Urinary bladder (tissue), 4 donors: ENCODE measurements around the gene TOGARAM2. TPM values are rescaled to one million over a fixed set of nuclear protein-coding genes. Genes with fewer than 3 reads are reported as not detected.

ENCODE experiments used
- DNase-seq: peaks from one replicate; pipeline ENCODE4 v3.0.0-alpha.2; 2015; ENCODE audit errors: extremely low spot score
- H3K27ac ChIP-seq: one replicate; pipeline ENCODE4 v1.5.1; 2013; ENCODE audit warnings: low read depth, mild to moderate bottlenecking, moderate library complexity
- H3K36me3 ChIP-seq: one replicate; pipeline ENCODE4 v1.6.1; 2013; ENCODE audit warnings: mild to moderate bottlenecking, moderate library complexity; ENCODE audit not compliant: insufficient read depth
- H3K4me1 ChIP-seq: one replicate; pipeline ENCODE4 v1.6.1; 2013; ENCODE audit warnings: mild to moderate bottlenecking, moderate library complexity; ENCODE audit not compliant: insufficient read depth
- H3K4me3 ChIP-seq: one replicate; pipeline ENCODE4 v1.5.1; 2013; ENCODE audit warnings: low read depth, low read length
- WGBS: extraction: QIAGEN DNeasy Blood & Tissue Kit; methylation state at CpG from one replicate; pipeline ENCODE4 v1.1.7; 2013; 5-methylcytosine and 5-hydroxymethylcytosine counted together
- polyA plus RNA-seq: library from polyadenylated mRNA; stranded (reverse); fragments of 200-250 nt; gene quantifications from one replicate; pipeline ENCODE4 v1.2.3, GENCODE V29; 2013
- total RNA-seq: library from RNA; depleted of rRNA; stranded (reverse); fragments of >200 nt; gene quantifications from one replicate; pipeline ENCODE4 v1.2.3, GENCODE V29; 2014
- donor health status: healthy with polysubstance abuse.
- donor health status: healthy.

Gene TOGARAM2
- total and polyA plus RNA-seq, 2 donors, result 0.48 to 1.6 TPM

GRCh38 chr2:29051730-29052129 lies 70.6 kb downstream of the TOGARAM2 start:
- no peaks in the 10 kb centered on the region for H3K4me1 ChIP-seq
- no peak for DNase-seq
- H3K27ac ChIP-seq, result no peak overlapping the region
- WGBS, result 95% methylated on average over 12 of the region's 12 CpGs
- no peaks in the 10 kb centered on the region for H3K36me3 ChIP-seq
- no peak overlapping the region for H3K4me3 ChIP-seq

- Histone ChIP-seq H3K27ac (no peak overlapping the region), H3K36me3 (no peaks in the 10 kb centered on the region), H3K4me1 (no peaks in the 10 kb centered on the region), H3K4me3 (no peak overlapping the region)
- no peak for DNase-seq
- WGBS, result 65% methylated on average over 6 of the region's 6 CpGs
Measured at GRCh38 chr2:29052807-29053206, 71.7 kb downstream of the TOGARAM2 start.

GRCh38 chr2:29053223-29053622 lies 72.1 kb downstream of the TOGARAM2 start:
- H3K4me3 ChIP-seq, result no peak overlapping the region
- whole genome bisulfite sequencing, result 78% methylated on average over 7 of the region's 7 CpGs
- H3K4me1 ChIP-seq, result no peaks in the 10 kb centered on the region
- DNase-seq, result no peak
- H3K27ac ChIP-seq, result no peak overlapping the region
- no peaks in the 10 kb centered on the region for H3K36me3 ChIP-seq

GRCh38 chr2:29053670-29054400 lies 72.7 kb downstream of the TOGARAM2 start:
- Histone ChIP-seq H3K36me3 (no peaks in the 10 kb centered on the region), H3K27ac (no peak overlapping the region), H3K4me1 (no peaks in the 10 kb centered on the region), H3K4me3 (no peak overlapping the region)
- DNase-seq, result no peak
- WGBS, result 55% methylated on average over 5 of the region's 5 CpGs

- whole genome bisulfite sequencing, result 86% methylated on average over 7 of the region's 7 CpGs
- Histone ChIP-seq H3K36me3 (no peaks in the 10 kb centered on the region), H3K4me3 (no peak overlapping the region), H3K4me1 (no peaks in the 10 kb centered on the region), H3K27ac (no peak overlapping the region)
- no peak for DNase-seq
Measured at GRCh38 chr2:29054430-29054829, 73.3 kb downstream of the TOGARAM2 start.

- no peak for DNase-seq
- 67% methylated on average over 1 of the region's 1 CpG for WGBS
- Histone ChIP-seq H3K4me3 (no peak overlapping the region), H3K4me1 (no peaks in the 10 kb centered on the region), H3K36me3 (no peaks in the 10 kb centered on the region), H3K27ac (no peak overlapping the region)
Measured at GRCh38 chr2:29055601-29056000, 74.5 kb downstream of the TOGARAM2 start.

DNA sequence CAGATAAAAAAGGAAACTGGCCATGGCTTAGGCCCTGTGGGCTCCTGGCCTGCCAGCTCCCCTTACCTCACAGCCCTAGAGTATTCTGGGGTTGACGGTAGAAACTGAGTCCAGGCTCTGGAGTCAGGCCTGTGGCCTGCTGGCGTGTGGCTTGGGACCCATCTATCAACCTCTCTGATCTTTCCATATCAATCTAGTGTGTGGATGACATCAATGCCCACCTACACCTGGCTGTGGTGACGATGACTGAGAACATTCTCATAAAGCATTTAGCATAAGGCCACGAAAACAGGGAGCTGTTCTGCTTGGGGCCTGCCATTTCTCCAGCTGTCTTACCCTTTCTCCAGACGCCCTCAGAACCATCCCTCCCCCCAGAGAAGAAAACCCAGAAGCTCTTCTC lies 75.4 kb downstream of the TOGARAM2 start:
- H3K36me3 ChIP-seq, result no peaks in the 10 kb centered on the region
- H3K4me3 ChIP-seq, result no peak overlapping the region
- WGBS, result 84% methylated on average over 5 of the region's 5 CpGs
- no peak overlapping the region for H3K27ac ChIP-seq
- no peaks in the 10 kb centered on the region for H3K4me1 ChIP-seq
- no peak for DNase-seq

DNA sequence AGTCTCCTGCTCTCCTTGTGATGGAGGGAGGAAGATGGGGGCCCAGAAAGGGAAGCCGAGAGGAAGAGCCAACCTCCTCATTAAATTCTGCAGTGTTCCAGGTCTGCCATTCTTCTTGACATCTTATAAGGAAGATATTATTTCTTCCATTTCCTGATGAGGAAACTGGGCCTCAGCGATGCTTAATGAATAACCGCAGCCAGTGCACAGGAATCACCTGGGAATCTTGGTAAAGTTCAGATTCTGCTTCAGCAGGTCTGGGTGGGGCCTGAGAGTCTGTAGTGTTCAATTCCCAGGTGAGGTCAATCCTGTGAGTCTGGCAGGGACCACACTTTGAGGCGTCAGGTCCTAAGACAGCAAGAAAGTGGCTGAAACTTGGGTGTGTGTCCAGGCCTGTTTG lies 75.9 kb downstream of the TOGARAM2 start:
- H3K36me3 ChIP-seq, result no peaks in the 10 kb centered on the region
- WGBS, result 89% methylated on average over 4 of the region's 4 CpGs
- no peaks in the 10 kb centered on the region for H3K4me1 ChIP-seq
- no peak overlapping the region for H3K4me3 ChIP-seq
- no peak overlapping the region for H3K27ac ChIP-seq
- no peak for DNase-seq

GRCh38 chr2:29059624-29060023 lies 78.5 kb downstream of the TOGARAM2 start:
- DNase-seq, result no peak
- 92% methylated on average over 1 of the region's 1 CpG for WGBS
- Histone ChIP-seq H3K4me3 (no peak overlapping the region), H3K36me3 (no peaks in the 10 kb centered on the region), H3K4me1 (no peaks in the 10 kb centered on the region), H3K27ac (no peak overlapping the region)

GRCh38 chr2:29060441-29060840 lies 79.3 kb downstream of the TOGARAM2 start:
- 68% methylated on average over 9 of the region's 9 CpGs for WGBS
- no peaks in the 10 kb centered on the region for H3K4me1 ChIP-seq
- DNase-seq, result no peak
- no peaks in the 10 kb centered on the region for H3K36me3 ChIP-seq
- H3K27ac ChIP-seq, result no peak overlapping the region
- H3K4me3 ChIP-seq, result no peak overlapping the region

DNA sequence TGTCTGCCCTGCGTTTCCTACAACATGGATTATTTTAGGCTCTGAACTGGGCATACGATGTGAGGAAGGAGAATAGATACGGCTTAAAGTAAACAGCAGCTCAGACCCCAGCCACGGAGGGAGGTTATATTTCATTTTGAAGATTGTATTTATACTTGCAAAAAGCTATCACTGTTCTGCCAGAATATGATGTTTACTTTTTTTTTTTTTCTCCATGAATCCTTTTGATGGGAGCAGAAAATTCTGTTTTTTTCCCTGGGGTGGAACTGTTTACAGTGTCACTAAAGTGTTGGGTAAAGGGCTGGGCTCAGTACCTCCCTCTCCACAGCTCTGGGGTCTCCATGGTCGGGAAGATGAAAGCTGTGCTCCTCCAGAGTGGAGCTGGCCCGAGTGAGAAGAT lies 80.1 kb downstream of the TOGARAM2 start:
- WGBS, result 42% methylated on average over 6 of the region's 6 CpGs
- Histone ChIP-seq H3K4me3 (no peak overlapping the region), H3K27ac (no peak overlapping the region), H3K4me1 (no peaks in the 10 kb centered on the region), H3K36me3 (no peaks in the 10 kb centered on the region)
- DNase-seq, result no peak

- no peaks in the 10 kb centered on the region for H3K36me3 ChIP-seq
- no peaks in the 10 kb centered on the region for H3K4me1 ChIP-seq
- DNase-seq, result no peak
- H3K4me3 ChIP-seq, result no peak overlapping the region
- 94% methylated on average over 3 of the region's 3 CpGs for WGBS
- no peak overlapping the region for H3K27ac ChIP-seq
Measured at GRCh38 chr2:29061616-29062015, 80.5 kb downstream of the TOGARAM2 start.

DNA sequence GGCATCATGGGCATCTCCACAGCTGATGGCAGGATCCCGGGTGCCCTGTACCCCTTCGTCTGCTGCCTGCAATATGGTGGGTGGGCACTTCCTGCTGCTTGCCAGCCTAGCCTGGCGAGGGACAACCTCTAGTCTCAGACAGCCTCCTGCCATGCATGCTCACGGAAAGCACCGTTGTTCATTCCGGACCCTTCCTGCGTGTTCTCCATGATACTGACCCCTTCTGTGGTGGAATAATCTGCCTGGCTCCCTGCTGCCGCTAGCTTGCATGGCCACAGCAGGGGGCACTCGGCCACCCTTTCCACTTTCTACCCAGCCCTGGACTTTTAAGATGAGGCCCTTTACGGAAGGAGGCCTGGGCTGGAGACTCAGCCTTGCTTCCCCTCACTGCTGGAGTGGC lies 81.3 kb downstream of the TOGARAM2 start:
- Histone ChIP-seq H3K4me1 (no peaks in the 10 kb centered on the region), H3K36me3 (no peaks in the 10 kb centered on the region), H3K27ac (no peak overlapping the region), H3K4me3 (no peak overlapping the region)
- DNase-seq, result no peak
- 96% methylated on average over 10 of the region's 10 CpGs for WGBS

GRCh38 chr2:29063056-29063455 lies 82.0 kb downstream of the TOGARAM2 start:
- whole genome bisulfite sequencing, result 72% methylated on average over 6 of the region's 6 CpGs
- no peak for DNase-seq
- Histone ChIP-seq H3K4me1 (no peaks in the 10 kb centered on the region), H3K27ac (no peak overlapping the region), H3K4me3 (no peak overlapping the region), H3K36me3 (no peaks in the 10 kb centered on the region)
